K562 (cell line): ENCODE data around the gene ZDHHC16. TPM values are rescaled to one million over a fixed set of nuclear protein-coding genes. Genes with fewer than 3 reads are reported as not detected.

Experiments
- ATF7 ChIP-seq: fragments of 450-650 bp; IDR thresholded peaks from 2 replicates; pipeline ENCODE4 v1.7.1; 2014; ENCODE audit warnings: mild to moderate bottlenecking, moderate library complexity
- BRCA1 ChIP-seq, 2 experiments: fragments of 450-650 bp in 1 of 2; sonication (generic) in 1 of 2; formaldehyde crosslinking in 1 of 2; IDR thresholded peaks; 2 replicates each; pipeline versions ENCODE4 v1.5.0 to v1.6.1; 2017 to 2020; ENCODE audit warnings: mild to moderate bottlenecking in 1 of 2, missing genetic modification reagents in 1 of 2
- ETV1 ChIP-seq: fragments of 450-650 bp; conservative IDR thresholded peaks from 2 replicates; pipeline ENCODE4 v1.6.1; 2016; ENCODE audit warnings: missing genetic modification characterization, control low read depth, low read depth, missing compliant biosample characterization
- HINFP ChIP-seq: fragments of 450-650 bp; conservative IDR thresholded peaks from 2 replicates; pipeline ENCODE4 v1.6.1; 2016; ENCODE audit warnings: missing genetic modification characterization, low read depth, mild to moderate bottlenecking, control low read depth, missing compliant biosample characterization
- MAFG ChIP-seq: fragments of 450-650 bp; conservative IDR thresholded peaks from 2 replicates; pipeline ENCODE4 v1.6.1; 2016; ENCODE audit warnings: missing genetic modification characterization, missing compliant biosample characterization
- MCM2 ChIP-seq: fragments of 450-650 bp; IDR thresholded peaks from 2 replicates; pipeline ENCODE4 v1.6.1; 2017; ENCODE audit warnings: low read depth, mild to moderate bottlenecking
- NCOA4 ChIP-seq: fragments of 450-650 bp; IDR thresholded peaks from 2 replicates; pipeline ENCODE4 v1.6.1; 2018; ENCODE audit warnings: mild to moderate bottlenecking; ENCODE audit not compliant: partially characterized antibody
- RBM22 ChIP-seq: fragments of 200-400 bp; formaldehyde crosslinking; IDR thresholded peaks from 2 replicates; pipeline ENCODE4 v1.6.1; 2018; ENCODE audit warnings: low read length, low read depth; ENCODE audit not compliant: poor library complexity, severe bottlenecking
- REST ChIP-seq, 2 experiments: fragments of 450-650 bp; formaldehyde crosslinking in 1 of 2; IDR thresholded peaks; 2 replicates each; pipeline versions ENCODE4 v1.4.0 to v1.6.1; 2014 to 2020; ENCODE audit warnings: mild to moderate bottlenecking in 2 of 2, borderline replicate concordance in 1 of 2, low read depth in 1 of 2
- SMARCC2 ChIP-seq: fragments of 450-650 bp; IDR thresholded peaks from 2 replicates; pipeline ENCODE4 v1.6.1; 2017; ENCODE audit warnings: antibody characterized with exemption, moderate library complexity, mild to moderate bottlenecking, low read depth
- TAF9B ChIP-seq: fragments of 450-650 bp; IDR thresholded peaks from 2 replicates; pipeline ENCODE4 v1.6.1; 2018; ENCODE audit warnings: mild to moderate bottlenecking; ENCODE audit not compliant: partially characterized antibody
- TFAP4 ChIP-seq: sonication (generic); formaldehyde crosslinking; IDR thresholded peaks from 2 replicates; pipeline ENCODE4 v1.8.0; 2022; ENCODE audit warnings: missing genetic modification reagents, mild to moderate bottlenecking, moderate library complexity, borderline replicate concordance
- ZBTB8A ChIP-seq: fragments of 450-650 bp; IDR thresholded peaks from 2 replicates; pipeline ENCODE4 v1.6.1; 2018; ENCODE audit warnings: mild to moderate bottlenecking, moderate library complexity; ENCODE audit not compliant: partially characterized antibody
- polyA plus RNA-seq, 8 experiments: library from polyadenylated mRNA; depleted of rRNA in 4 of 8; stranded (reverse) in 5 of 8; unstranded in 3 of 8; fragments of >200 nt; fragmentation: Nextera tagmentation in 2 of 8; fragmentation: Illumina TruSeq in 1 of 8; extraction: Ambion mirVana in 2 of 8; extraction: Trizol in 1 of 8; gene quantifications; 2 replicates each; pipeline versions ENCODE4 v1.2.1 to v1.2.3, GENCODE V29; 2011 to 2014; ENCODE audit warnings: inconsistent platforms in 1 of 8, missing spikeins in 1 of 8
- total RNA-seq, 7 experiments: library from RNA; depleted of rRNA in 6 of 7; stranded (reverse); fragments of >200 nt in 6 of 7; fragmentation: Illumina TruSeq in 2 of 7; extraction: Trizol in 2 of 7; gene quantifications; 2 replicates each; pipeline versions ENCODE4 v1.2.1 to v1.2.3, GENCODE V29; 2011 to 2021; ENCODE audit warnings: low replicate concordance in 1 of 7

Gene ZDHHC16
- total and polyA plus RNA-seq, 9 of the 15 experiments (the other 6 are each of a cell fraction or from before 2014, with no cell fraction given): 12.5 to 33.8 (median 21.3) TPM

DNA sequence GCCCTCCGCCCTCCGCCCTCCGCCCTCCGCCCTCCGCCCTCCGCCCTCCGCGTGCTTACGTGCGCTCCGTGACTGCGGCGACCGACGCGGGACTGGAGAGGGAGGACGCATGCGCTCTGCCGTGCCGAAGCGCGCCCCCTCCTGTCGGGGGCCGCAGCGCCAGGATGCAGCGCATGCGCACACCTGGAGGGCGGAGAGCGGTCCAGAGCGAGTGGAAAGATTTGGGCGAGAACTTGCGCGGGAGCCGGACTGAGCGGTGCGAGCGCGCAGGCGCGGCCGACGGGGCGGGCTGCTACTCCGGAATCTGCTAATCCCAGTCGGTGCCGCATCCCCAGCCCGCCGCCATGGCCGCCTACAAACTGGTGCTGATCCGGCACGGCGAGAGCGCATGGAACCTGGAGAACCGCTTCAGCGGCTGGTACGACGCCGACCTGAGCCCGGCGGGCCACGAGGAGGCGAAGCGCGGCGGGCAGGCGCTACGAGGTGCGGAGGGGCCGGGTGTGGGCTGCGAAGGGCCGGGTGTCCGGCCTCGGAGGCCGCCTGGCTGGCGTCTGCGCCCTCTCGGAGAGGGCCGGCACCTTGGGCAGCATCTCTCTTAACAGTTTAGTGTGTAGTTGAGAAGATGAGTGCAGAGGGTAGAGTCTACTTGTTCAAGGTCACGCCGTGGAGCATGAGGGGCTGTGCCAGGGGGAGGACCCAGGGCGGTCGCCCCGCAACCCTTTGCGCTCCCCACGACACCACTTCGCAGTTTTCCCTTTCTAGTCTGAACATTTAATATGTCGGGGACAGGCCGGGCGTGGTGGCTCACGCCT is 19.8 kb upstream of the ZDHHC16 start, which contains the start of gene PGAM1 (continued):
- TF ChIP-seq ZBTB8A: no peak
- peak; percentile 32; the same call in 1 of the 2 replicates for TF ChIP-seq ETV1
- 0 out of 2 replicates have a peak, but pooled peaks have one; percentile 56 for TF ChIP-seq ATF7
- peak; percentile 65 for TF ChIP-seq TFAP4 (CRISPR knock-in tag)
- peak; percentile 11; the same call in 1 of the 2 replicates for TF ChIP-seq REST (IDR thresholded peaks at IDR 0.05; ENCODE audit: borderline replicate concordance)
- TF ChIP-seq REST (CRISPR knock-in tag; IDR thresholded peaks at IDR 0.05; ENCODE audit: low read depth): 0 out of 2 replicates have a peak, but pooled peaks have one; percentile 39
- TF ChIP-seq RBM22: no peak
- TF ChIP-seq TAF9B: peak; percentile 40
- TF ChIP-seq MCM2: no peak
- TF ChIP-seq SMARCC2: no peak
- no peak for TF ChIP-seq HINFP (tag)
- TF ChIP-seq BRCA1 (IDR thresholded peaks at IDR 0.05): no peak
- no peak for TF ChIP-seq BRCA1 (CRISPR knock-in tag; IDR thresholded peaks at IDR 0.05)
- no peak for TF ChIP-seq MAFG (tag)
- TF ChIP-seq NCOA4: no peak
